SH-SY5Y (cell line): Measurements from ENCODE around the gene MICAL2.

Experiments used
- GATA2 ChIP-seq: IDR thresholded peaks from 2 replicates; pipeline ENCODE4 v1.6.1; 2011; ENCODE audit warnings: mild to moderate bottlenecking, low read depth, low read length
- GATA3 ChIP-seq: IDR thresholded peaks from 2 replicates; pipeline ENCODE4 v1.6.1; 2011; ENCODE audit warnings: low read depth, mild to moderate bottlenecking, low read length, moderate library complexity

- TF ChIP-seq GATA2 (no peak), GATA3 (no peak)
Observed at GRCh38 chr11:12118949-12119348, 8.6 kb downstream of the MICAL2 start.
